GM12872 (cell line): Measurements from ENCODE around the gene SART1.

Experiments
- TF ChIP-seq, protein P1 (sequence below): IDR thresholded peaks from 3 replicates; pipeline ENCODE4 v1.5.1; 2011; ENCODE audit warnings: low read depth, mild to moderate bottlenecking, low read length, moderate library complexity; ENCODE audit not compliant: insufficient read depth

SART1 gene

DNA sequence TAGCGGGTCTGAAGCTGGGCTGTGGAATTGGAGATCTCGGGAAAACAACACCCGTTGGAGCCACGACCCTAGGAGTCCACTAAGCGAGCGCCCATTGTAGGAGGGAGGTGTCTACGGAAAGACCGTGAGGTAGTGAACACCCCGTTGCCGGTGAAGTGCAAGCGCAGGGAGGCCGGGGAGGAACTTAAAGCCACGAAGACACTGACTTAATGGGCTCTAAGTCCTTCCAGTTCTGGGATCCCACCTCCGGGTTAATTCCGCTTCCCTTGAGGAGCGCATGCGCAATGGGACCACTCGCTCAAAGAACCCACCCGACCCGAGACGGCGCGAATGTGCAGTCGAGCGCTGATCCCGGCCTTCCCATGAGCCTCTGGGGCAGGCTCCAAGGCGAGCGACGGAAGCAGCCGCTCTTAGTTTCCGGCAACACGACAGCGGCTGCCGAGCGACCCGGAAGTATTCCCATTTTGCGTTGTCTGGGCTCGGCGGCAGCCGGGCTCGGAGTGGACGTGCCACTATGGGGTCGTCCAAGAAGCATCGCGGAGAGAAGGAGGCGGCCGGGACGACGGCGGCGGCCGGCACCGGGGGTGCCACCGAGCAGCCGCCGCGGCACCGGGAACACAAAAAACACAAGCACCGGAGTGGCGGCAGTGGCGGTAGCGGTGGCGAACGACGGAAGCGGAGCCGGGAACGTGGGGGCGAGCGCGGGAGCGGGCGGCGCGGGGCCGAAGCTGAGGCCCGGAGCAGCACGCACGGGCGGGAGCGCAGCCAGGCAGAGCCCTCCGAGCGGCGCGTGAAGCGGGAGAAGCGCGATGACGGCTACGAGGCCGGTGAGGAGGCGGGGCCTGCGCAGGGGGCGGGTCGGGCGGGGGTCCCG, at the start of gene SART1:
Gene SART1, plus strand, starts transcription at position 468 of the 874 bp plus-strand sequence. Its CDS starts 47 bp downstream, at position 515.
- TF ChIP-seq, protein P1, sequence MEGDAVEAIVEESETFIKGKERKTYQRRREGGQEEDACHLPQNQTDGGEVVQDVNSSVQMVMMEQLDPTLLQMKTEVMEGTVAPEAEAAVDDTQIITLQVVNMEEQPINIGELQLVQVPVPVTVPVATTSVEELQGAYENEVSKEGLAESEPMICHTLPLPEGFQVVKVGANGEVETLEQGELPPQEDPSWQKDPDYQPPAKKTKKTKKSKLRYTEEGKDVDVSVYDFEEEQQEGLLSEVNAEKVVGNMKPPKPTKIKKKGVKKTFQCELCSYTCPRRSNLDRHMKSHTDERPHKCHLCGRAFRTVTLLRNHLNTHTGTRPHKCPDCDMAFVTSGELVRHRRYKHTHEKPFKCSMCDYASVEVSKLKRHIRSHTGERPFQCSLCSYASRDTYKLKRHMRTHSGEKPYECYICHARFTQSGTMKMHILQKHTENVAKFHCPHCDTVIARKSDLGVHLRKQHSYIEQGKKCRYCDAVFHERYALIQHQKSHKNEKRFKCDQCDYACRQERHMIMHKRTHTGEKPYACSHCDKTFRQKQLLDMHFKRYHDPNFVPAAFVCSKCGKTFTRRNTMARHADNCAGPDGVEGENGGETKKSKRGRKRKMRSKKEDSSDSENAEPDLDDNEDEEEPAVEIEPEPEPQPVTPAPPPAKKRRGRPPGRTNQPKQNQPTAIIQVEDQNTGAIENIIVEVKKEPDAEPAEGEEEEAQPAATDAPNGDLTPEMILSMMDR: no peak

GRCh38 chr11:65912845-65913244, 48.7 kb upstream of the SART1 start:
- TF ChIP-seq, protein P1: no peak

GRCh38 chr11:65915101-65915820, 46.3 kb upstream of the SART1 start:
- TF ChIP-seq, protein P1: no peak

DNA sequence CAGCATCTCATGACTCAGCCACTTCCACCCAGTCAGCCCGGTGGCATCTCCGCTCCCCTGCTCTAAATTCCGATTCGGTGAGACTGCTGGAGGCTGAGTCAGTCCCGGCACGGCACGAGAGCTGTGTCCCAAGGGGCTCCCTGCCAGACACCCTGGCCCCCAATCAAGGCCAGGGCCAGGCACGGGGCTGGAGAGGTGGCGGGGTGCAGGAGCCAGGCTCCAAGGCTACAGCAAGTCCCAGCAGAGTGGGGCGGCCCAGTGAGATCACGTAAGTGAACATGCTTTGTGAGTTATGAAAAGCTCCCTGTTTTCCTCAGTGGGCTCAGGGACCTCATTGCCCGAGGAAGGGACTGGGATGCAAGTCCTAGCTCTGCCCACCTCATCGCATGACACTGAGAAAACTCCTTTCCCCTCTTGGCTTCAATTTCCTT, 45.7 kb upstream of the SART1 start:
- TF ChIP-seq, protein P1: no peak

DNA sequence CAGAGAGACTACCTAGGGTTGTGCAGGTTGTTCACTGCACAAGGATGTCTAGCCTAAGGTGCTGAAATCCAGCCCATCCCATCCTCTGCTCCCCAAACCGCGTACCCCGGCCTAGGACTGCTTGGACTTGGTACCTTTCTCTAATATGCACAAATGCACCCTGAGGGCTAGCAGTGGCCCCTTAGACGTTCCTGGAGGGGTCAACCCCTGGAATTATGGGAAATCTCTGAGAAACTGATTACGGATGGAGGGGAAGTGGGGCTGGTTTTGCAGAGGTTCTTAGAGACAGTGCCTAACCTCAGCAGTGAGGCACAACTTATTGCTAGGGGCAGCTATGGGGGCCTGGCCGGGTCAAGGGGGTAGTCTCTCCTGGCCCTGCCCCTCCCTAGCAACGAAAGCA, 45.1 kb upstream of the SART1 start:
- TF ChIP-seq, protein P1: no peak

GRCh38 chr11:65917077-65917433, 44.5 kb upstream of the SART1 start:
- TF ChIP-seq, protein P1: no peak

DNA sequence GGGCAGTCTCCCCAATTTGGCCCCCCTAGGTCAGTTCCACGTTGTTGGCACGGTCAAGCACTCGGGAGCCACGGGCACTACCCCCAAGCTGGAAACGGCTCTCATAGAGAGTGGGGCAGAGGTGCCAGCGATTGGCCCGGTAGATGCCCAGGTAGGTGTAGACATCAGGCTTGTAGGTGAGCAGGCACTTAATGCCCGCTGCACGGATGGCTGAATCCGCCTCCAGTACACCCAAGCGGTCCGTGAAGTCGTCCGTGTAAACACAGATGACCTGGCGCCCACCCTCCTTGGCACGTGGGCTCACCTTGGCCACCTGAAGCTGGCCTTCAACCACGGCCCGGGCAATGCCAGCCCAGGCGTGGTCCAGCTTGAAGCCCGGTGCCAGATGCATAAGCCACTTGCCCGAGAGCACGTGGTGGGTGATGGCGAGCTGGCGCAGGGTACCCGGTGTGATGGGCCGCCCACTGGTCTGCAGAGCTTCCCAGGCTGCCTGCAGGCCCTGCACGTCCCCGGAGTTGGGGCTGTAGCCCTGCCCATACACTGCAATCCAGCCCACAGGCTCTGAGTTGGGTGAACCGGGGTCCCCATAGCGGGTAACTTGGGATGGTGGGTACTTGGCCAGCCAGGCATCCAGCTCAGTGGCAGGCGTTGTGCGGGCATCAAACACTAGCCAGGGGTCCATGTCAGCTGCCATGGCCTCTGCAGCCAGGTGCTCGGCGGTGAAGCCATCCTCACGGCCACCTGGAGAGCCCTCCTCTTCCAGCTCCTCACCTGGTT, 43.9 kb upstream of the SART1 start:
- TF ChIP-seq, protein P1: no peak
